ENCODE measurements around the gene TKTL1.

TKTL1 gene

GRCh38 chrX:154379569-154379951 is 84.0 kb downstream of the TKTL1 start:
- FAIRE-seq: no peak
